ENCODE data around the gene MED25. TPM values are rescaled to one million over a fixed set of nuclear protein-coding genes. Genes with fewer than 3 reads are reported as not detected.
A peak's percentile ranks its signal among the peaks of the same experiment; 100 is the strongest.

MED25 gene
- total RNA-seq, 4 donors from 2014 or later = 26.2 to 54.0 (median 29.4) TPM

- WGBS, 2 donors = 69 to 79% methylated on average over 7 to 8 of the region's 8 CpGs
These were observed 44.3 kb upstream of the MED25 start for GRCh38 chr19:49773663-49774350.

GRCh38 chr19:49774969-49775368, 43.1 kb upstream of the MED25 start:
- DNase-seq (ENCODE audit: low spot score in 2 of 2) = no peak
- TF ChIP-seq, protein P1, sequence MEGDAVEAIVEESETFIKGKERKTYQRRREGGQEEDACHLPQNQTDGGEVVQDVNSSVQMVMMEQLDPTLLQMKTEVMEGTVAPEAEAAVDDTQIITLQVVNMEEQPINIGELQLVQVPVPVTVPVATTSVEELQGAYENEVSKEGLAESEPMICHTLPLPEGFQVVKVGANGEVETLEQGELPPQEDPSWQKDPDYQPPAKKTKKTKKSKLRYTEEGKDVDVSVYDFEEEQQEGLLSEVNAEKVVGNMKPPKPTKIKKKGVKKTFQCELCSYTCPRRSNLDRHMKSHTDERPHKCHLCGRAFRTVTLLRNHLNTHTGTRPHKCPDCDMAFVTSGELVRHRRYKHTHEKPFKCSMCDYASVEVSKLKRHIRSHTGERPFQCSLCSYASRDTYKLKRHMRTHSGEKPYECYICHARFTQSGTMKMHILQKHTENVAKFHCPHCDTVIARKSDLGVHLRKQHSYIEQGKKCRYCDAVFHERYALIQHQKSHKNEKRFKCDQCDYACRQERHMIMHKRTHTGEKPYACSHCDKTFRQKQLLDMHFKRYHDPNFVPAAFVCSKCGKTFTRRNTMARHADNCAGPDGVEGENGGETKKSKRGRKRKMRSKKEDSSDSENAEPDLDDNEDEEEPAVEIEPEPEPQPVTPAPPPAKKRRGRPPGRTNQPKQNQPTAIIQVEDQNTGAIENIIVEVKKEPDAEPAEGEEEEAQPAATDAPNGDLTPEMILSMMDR (IDR thresholded peaks at IDR 0.05) = no peak
- TF ChIP-seq EP300 (IDR thresholded peaks at IDR 0.05) = no peak
- no peak for TF ChIP-seq POLR2A (IDR thresholded peaks at IDR 0.05)
- WGBS, 2 donors = 89 to 91% methylated on average over 8 of the region's 8 CpGs

More at GRCh38 chr19:49773663-49774350, 44.3 kb upstream of the MED25 start:
- TF ChIP-seq, protein P1 (IDR thresholded peaks at IDR 0.05) = no peak
- no peak for TF ChIP-seq EP300 (IDR thresholded peaks at IDR 0.05)
- no peak for TF ChIP-seq POLR2A (IDR thresholded peaks at IDR 0.05)
- Histone ChIP-seq H3K9me3 (no peaks in the 10 kb centered on the region), H3K4me1 (peaks cover 0 to 25% (median 4%) of the 10 kb centered on the region in 4 donors), H3K27ac (no peak overlapping the region), H3K27me3 (no peaks in the 10 kb centered on the region), H3K4me3 (no peak overlapping the region), H3K36me3 (peaks cover 0 to 28% (median 0%) of the 10 kb centered on the region in 3 donors)
- no peak for DNase-seq (ENCODE audit: low spot score in 2 of 2)

DNA sequence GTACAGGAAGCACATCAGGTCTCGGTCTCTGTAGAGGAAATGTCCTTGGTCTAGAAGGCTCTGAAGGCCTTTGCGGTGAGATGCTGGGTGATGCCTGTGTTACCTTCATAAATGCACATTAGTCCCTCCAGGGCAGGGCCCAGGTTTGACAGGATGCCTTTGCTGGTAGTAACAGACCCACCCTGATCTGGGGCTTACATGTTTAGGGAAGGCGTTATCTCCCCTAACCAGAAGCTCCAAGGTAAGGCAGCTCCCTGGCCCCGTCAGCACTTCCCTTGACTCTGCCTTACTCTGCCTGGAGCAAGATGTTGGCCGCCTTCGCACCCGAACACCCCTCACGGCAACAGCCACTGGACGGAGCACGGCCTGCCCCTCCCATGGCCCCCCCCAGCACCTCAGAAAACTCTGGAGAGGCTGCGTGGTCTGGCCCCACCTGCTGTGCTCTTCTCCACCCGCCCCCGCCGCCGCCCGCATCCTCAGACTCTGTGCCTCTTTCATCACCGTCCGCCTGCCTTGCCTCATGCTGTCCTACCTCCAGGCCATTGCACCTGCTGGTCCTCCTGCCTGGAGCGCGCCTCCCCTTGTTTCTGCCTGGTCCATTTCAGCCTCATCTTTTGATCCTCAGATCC, 42.2 kb upstream of the MED25 start:
- no peak overlapping the region for H3K27ac ChIP-seq
- no peaks in the 10 kb centered on the region for H3K9me3 ChIP-seq
- no peak for DNase-seq (ENCODE audit: low spot score in 2 of 2)
- peaks cover 0 to 20% (median 0%) of the 10 kb centered on the region in 3 donors for H3K36me3 ChIP-seq
- H3K4me1 ChIP-seq = peaks cover 0 to 11% (median 3%) of the 10 kb centered on the region in 4 donors
- WGBS, 2 donors = 89 to 91% methylated on average over 16 to 20 of the region's 20 CpGs
- no peak overlapping the region for H3K4me3 ChIP-seq
- TF ChIP-seq POLR2A (IDR thresholded peaks at IDR 0.05) = no peak
- no peaks in the 10 kb centered on the region for H3K27me3 ChIP-seq

More at GRCh38 chr19:49774969-49775368, 43.1 kb upstream of the MED25 start:
- Histone ChIP-seq H3K4me1 (peaks cover 0 to 14% (median 2%) of the 10 kb centered on the region in 4 donors), H3K4me3 (no peak overlapping the region), H3K27me3 (no peaks in the 10 kb centered on the region), H3K36me3 (peaks cover 0 to 28% (median 0%) of the 10 kb centered on the region in 3 donors), H3K9me3 (no peaks in the 10 kb centered on the region), H3K27ac (no peak overlapping the region)

DNA sequence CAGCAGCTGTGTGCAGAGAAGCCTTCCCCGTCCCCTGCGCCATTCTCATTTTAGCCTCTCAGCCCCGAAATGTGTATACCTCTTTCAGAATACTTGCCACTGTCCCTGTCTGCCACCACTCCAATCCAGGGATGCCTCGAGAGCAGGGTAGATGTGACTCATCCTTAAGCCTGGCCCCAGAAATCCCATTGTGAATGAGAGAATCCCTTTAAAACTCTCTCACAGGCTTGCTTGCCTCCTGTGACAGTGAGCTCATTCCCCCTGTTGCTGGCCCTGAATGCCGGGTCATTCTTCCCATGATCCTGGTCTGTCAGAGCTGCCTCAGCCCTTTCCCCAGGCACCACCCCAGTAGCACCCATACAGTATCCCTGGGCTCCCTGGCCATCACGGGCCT, 41.7 kb upstream of the MED25 start:
- WGBS, 2 donors = 89 to 90% methylated on average over 6 of the region's 6 CpGs
- Histone ChIP-seq H3K4me1 (peaks cover 0 to 16% (median 3%) of the 10 kb centered on the region in 4 donors), H3K4me3 (no peak overlapping the region), H3K27ac (no peak overlapping the region), H3K36me3 (peaks cover 0 to 23% (median 0%) of the 10 kb centered on the region in 3 donors), H3K27me3 (no peaks in the 10 kb centered on the region), H3K9me3 (no peaks in the 10 kb centered on the region)
- TF ChIP-seq EP300 (IDR thresholded peaks at IDR 0.05) = no peak
- TF ChIP-seq POLR2A (IDR thresholded peaks at IDR 0.05) = no peak
- TF ChIP-seq, protein P1 (IDR thresholded peaks at IDR 0.05) = no peak
- DNase-seq (ENCODE audit: low spot score in 2 of 2) = no peak

GRCh38 chr19:49779731-49780555, 38.1 kb upstream of the MED25 start:
- Histone ChIP-seq H3K27me3 (no peaks in the 10 kb centered on the region), H3K27ac (peak overlapping the region in 1 of 4 donors; percentile 42), H3K36me3 (peaks cover 3 to 51% (median 12%) of the 10 kb centered on the region in 3 donors), H3K4me3 (no peak overlapping the region), H3K4me1 (peaks cover 0 to 15% (median 3%) of the 10 kb centered on the region in 4 donors), H3K9me3 (no peaks in the 10 kb centered on the region)
- TF ChIP-seq POLR2A (IDR thresholded peaks at IDR 0.05) (no peak), EP300 (IDR thresholded peaks at IDR 0.05) (no peak)
- TF ChIP-seq, protein P1 (IDR thresholded peaks at IDR 0.05) = no peak
- 71 to 73% methylated on average over 11 of the region's 11 CpGs for WGBS, 2 donors
- DNase-seq (ENCODE audit: low spot score in 2 of 2) = no peak
